ENCODE data around the gene G3BP2.

The G3BP2 gene

GRCh38 chr4:75637176-75637575, 36.0 kb downstream of the G3BP2 start:
- no peak for DNase-seq

- DNase-seq: no peak
These were observed 38.3 kb downstream of the G3BP2 start for GRCh38 chr4:75634951-75635350.

GRCh38 chr4:75634281-75634680, 38.9 kb downstream of the G3BP2 start:
- DNase-seq: no peak

- no peak for DNase-seq
These were observed 39.4 kb downstream of the G3BP2 start for GRCh38 chr4:75633846-75634245.

GRCh38 chr4:75630937-75631329, 42.3 kb downstream of the G3BP2 start:
- no peak for DNase-seq

- DNase-seq: peak; percentile 84 to 93 (median 89)
These were observed 42.9 kb downstream of the G3BP2 start, which contains the start of gene CDKL2 for GRCh38 chr4:75630174-75630936. Gene CDKL2 (minus strand): TSS chr4:75630528. CDS start chr4:75625988, 4,540 bp downstream.

GRCh38 chr4:75629239-75629638, 44.0 kb downstream of the G3BP2 start:
- no peak for DNase-seq

GRCh38 chr4:75623026-75623425, 50.2 kb downstream of the G3BP2 start:
- DNase-seq: no peak

- no peak for DNase-seq
These were observed 51.5 kb downstream of the G3BP2 start for GRCh38 chr4:75621715-75622114.

GRCh38 chr4:75612306-75612705, 60.9 kb downstream of the G3BP2 start:
- no peak for DNase-seq

GRCh38 chr4:75605928-75606327, 67.3 kb downstream of the G3BP2 start:
- no peak for DNase-seq

GRCh38 chr4:75599647-75600046, 73.6 kb downstream of the G3BP2 start:
- peak in 1 of 5 experiments; percentile 19 for DNase-seq

GRCh38 chr4:75598390-75598789, 74.8 kb downstream of the G3BP2 start:
- DNase-seq: peak in 2 of 5 experiments; percentile 1 to 86

- DNase-seq: no peak
These were observed 77.2 kb downstream of the G3BP2 start for GRCh38 chr4:75596061-75596460.

GRCh38 chr4:75593393-75593792, 79.8 kb downstream of the G3BP2 start:
- DNase-seq: no peak

Data from T-helper 2 cell (primary cell).